HFFc6 (cell line): ENCODE measurements around the gene KAT2B. TPM values are rescaled to one million over a fixed set of nuclear protein-coding genes. Genes with fewer than 3 reads are reported as not detected.
"Not testable (repeated sequence)": the region's sequence is repeated elsewhere in the genome, so short reads cannot be mapped to it uniquely, and the experiment has no call there.

Experiments
- DNase-seq: peaks from one replicate; pipeline ENCODE4 v3.0.0-alpha.2; 2018
- H3K27ac Mint-ChIP-seq: 2 replicates; pipeline ENCODE4 v1.8.0; 2020; ENCODE audit warnings: mild to moderate bottlenecking, mixed read lengths
- H3K27me3 Mint-ChIP-seq: 2 replicates; pipeline ENCODE4 v1.8.0; 2021; ENCODE audit warnings: mild to moderate bottlenecking, moderate library complexity, mixed read lengths; ENCODE audit not compliant: insufficient read depth
- H3K36me3 Mint-ChIP-seq: 2 replicates; pipeline ENCODE4 v1.8.0; 2021; ENCODE audit warnings: low read depth, mixed read lengths
- H3K4me1 Mint-ChIP-seq: 2 replicates; pipeline ENCODE4 v1.8.0; 2020; ENCODE audit warnings: low read depth, mixed read lengths
- H3K4me3 Mint-ChIP-seq: 2 replicates; pipeline ENCODE4 v1.8.0; 2020; ENCODE audit warnings: mild to moderate bottlenecking, moderate library complexity, mixed read lengths
- H3K9me3 Mint-ChIP-seq: 2 replicates; pipeline ENCODE4 v1.8.0; 2020; ENCODE audit warnings: mild to moderate bottlenecking, mixed read lengths
- total RNA-seq, 6 experiments: library from RNA; stranded (reverse); fragmentation: NEBNext Ultra II Directional; extraction: Animal tissue kit (Norgen Biotek cat#: 25700); gene quantifications; 2 replicates in 1 of 6; 3 replicates in 5 of 6; pipeline ENCODE4 v1.2.3, GENCODE V29; 2021
- TF ChIP-seq, protein P1 (sequence below): fragments of 200-600 bp; sonication (generic); IDR thresholded peaks from 2 replicates; pipeline ENCODE4 v1.5.0; 2021; ENCODE audit warnings: antibody characterized with exemption, mild to moderate bottlenecking

The KAT2B gene
- total RNA-seq, 6 experiments from 2014 or later, result 8.3 to 17.3 (median 12.5) TPM

DNA sequence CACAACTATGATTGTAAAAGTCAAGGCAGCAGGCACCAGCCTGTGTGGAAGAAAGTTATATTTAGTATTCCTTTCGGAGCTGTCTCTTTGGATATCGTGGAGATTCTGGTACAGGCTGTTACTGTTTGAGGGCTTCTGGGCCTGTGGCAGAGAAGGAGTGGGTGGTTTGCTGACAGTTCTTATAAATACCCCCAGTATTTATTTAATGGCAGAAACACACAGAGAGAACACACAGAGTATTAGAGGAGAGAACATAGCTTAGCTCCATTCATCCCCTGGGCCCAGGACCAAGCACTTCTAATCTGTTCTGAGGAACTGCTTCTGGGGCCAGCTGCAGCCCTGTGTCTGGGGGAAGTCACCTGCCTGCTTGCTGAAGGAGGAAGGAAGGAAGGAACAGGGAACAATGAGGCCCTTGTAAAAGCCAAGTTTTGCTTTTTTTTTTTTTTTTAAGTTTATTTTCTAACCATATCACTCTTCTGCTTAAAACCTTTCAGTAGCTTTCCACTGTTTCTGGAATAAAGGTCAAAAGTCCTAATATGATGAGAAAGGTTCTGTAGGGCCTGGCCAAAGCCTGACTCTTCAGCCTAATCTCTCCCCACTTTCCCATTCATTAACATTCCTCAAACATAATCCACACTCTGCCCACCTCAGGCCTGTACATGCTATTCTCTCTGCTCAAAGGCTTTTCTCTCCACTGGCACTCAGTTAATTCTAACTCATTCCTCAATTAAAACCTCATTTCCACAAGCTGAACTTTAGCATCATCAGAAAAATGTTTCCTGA lies 16.4 kb upstream of the KAT2B start:
- no peak overlapping the region for H3K4me3 Mint-ChIP-seq
- no peaks in the 10 kb centered on the region for H3K9me3 Mint-ChIP-seq
- DNase-seq, result no peak
- no peaks in the 10 kb centered on the region; the same call in 1 of the 2 replicates for H3K27me3 Mint-ChIP-seq
- TF ChIP-seq, protein P1, sequence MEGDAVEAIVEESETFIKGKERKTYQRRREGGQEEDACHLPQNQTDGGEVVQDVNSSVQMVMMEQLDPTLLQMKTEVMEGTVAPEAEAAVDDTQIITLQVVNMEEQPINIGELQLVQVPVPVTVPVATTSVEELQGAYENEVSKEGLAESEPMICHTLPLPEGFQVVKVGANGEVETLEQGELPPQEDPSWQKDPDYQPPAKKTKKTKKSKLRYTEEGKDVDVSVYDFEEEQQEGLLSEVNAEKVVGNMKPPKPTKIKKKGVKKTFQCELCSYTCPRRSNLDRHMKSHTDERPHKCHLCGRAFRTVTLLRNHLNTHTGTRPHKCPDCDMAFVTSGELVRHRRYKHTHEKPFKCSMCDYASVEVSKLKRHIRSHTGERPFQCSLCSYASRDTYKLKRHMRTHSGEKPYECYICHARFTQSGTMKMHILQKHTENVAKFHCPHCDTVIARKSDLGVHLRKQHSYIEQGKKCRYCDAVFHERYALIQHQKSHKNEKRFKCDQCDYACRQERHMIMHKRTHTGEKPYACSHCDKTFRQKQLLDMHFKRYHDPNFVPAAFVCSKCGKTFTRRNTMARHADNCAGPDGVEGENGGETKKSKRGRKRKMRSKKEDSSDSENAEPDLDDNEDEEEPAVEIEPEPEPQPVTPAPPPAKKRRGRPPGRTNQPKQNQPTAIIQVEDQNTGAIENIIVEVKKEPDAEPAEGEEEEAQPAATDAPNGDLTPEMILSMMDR, result no peak
- H3K36me3 Mint-ChIP-seq, result no peaks in the 10 kb centered on the region
- no peak overlapping the region for H3K27ac Mint-ChIP-seq
- no peaks in the 10 kb centered on the region for H3K4me1 Mint-ChIP-seq

DNA sequence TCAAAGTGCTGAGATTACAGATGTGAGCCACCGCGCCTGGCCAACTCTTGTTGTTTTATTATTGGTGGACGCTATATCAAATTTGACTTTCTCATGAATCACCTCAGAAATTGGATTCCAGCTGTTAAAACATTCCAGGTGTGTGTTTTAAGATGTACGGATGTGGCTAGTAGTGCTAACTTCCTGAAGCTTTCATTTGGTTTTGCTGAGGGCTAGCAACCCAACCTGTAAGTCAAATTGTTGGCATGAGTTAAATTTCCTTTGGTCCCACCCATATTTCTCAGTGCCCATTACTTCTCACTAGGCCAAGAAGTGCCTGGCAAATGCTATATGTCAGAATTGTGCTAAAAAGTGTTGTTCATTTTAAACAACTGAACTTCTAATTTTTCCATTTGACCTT lies 13.1 kb upstream of the KAT2B start:
- TF ChIP-seq, protein P1, result no peak
- Mint-ChIP-seq H3K4me1 (no peaks in the 10 kb centered on the region), H3K36me3 (no peaks in the 10 kb centered on the region), H3K4me3 (no peak overlapping the region), H3K9me3 (no peaks in the 10 kb centered on the region), H3K27ac (no peak overlapping the region), H3K27me3 (no peaks in the 10 kb centered on the region; the same call in 1 of the 2 replicates)
- DNase-seq, result no peak

DNA sequence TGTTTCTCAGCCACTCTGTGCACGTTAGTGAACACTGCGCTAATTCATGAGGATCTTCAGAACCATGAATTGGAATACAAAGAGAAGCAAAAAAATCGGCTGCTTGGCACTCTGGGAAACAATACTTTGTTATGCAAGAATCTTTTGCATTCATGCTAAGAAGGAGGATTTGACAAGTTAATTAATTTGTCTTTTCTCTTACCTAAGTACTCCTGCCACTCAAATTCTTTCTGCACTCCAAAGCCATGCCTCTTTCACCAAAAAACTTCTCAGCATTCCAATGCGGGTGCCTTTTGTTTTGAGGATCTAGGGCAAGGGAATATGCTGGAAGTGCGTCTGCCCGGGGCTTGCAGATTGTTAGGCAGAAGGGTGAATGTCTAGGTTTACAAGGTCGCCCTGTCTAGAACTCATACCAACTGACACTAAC lies 11.3 kb upstream of the KAT2B start:
- no peak for DNase-seq
- H3K27ac Mint-ChIP-seq, result no peak overlapping the region
- no peaks in the 10 kb centered on the region for H3K9me3 Mint-ChIP-seq
- no peaks in the 10 kb centered on the region for H3K27me3 Mint-ChIP-seq
- TF ChIP-seq, protein P1, result no peak
- H3K4me3 Mint-ChIP-seq, result no peak overlapping the region
- H3K36me3 Mint-ChIP-seq, result no peaks in the 10 kb centered on the region
- no peaks in the 10 kb centered on the region for H3K4me1 Mint-ChIP-seq

DNA sequence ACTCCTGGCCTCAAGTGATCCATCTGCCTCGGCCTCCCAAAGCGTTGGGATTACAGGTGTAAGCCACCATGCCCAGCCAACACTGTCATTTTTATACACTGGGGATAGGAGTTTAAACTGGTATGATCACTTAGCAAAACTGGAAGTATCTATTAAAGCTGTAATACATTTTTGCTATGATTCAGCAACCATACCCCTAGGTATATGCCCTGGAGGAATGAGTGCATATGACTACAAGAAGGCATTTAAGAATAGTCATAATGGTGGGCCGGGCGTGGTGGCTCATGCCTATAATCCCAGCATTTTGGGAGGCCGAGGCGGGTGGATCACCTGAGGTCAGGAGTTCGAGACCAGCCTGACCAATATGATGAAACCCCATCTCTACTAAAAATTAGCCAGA lies 8.3 kb upstream of the KAT2B start:
- not testable (repeated sequence) for DNase-seq, H3K9me3 Mint-ChIP-seq, H3K4me1 Mint-ChIP-seq, H3K4me3 Mint-ChIP-seq, H3K27me3 Mint-ChIP-seq, H3K27ac Mint-ChIP-seq, H3K36me3 Mint-ChIP-seq

DNA sequence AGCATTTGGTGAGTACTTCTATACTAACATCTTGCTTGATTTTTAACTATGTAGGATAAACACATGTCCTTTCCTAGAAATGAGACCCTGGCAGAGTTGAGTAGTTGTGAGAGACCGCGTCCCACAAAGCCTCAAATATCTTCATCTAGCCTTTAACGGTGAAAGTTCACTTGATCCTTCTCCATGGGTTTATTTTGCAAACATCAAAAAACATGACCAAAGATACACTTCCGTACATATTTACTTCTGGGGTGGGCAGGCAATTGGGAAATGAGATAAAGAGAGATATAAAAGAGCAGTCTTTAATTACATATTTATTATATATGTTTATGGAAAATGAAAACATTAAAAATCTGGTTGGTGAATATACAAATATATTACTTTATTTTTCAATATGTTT lies 5.2 kb upstream of the KAT2B start:
- peaks cover 11% of the 10 kb centered on the region for H3K4me1 Mint-ChIP-seq

More for the DNA sequence above, 5.2 kb upstream of the KAT2B start:
- Mint-ChIP-seq H3K9me3 (no peaks in the 10 kb centered on the region), H3K4me3 (no peak overlapping the region), H3K36me3 (no peaks in the 10 kb centered on the region), H3K27me3 (0 out of 2 replicates have a peak, but pooled peaks cover 2% of the 10 kb centered on the region), H3K27ac (no peak overlapping the region)
- TF ChIP-seq, protein P1, result no peak
- no peak for DNase-seq
